ENCODE measurements around the gene ZNF280D. TPM values are rescaled to one million over a fixed set of nuclear protein-coding genes. Genes with fewer than 3 reads are reported as not detected.

Gene ZNF280D
- total RNA-seq, 1 experiment from 2014 or later, result 21.5 TPM

DNA sequence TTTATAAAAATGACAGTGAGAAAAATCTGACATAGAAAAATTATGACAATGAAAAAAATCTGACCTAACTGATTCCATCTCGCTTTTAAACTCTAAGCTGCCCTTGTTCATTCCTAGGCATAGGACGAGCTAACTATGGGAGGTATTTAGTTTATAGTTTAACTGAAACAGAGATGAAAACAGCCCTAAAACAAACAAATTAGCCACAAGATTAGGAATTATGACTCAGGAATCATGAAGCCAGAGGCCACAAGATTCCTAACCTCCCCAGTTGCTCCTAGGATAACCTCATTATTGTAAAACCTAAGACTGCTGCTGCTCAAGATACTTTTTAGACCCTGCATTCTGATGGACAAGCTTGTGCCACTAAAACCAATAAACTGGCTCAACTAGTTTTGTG, 145.6 kb downstream of the ZNF280D start:
- ATAC-seq, result no peak
- intact Hi-C loops (cut with micrococcal nuclease; ENCODE audit: unreplicated experiment) (no loop called here), in situ Hi-C loops (cut with HindIII; ENCODE audit: low pct_unique_long_range_greater_than_20kb, low sequenced_read_pairs) (no loop called here)
- no peak for DNase-seq (ENCODE audit: low read depth, low spot score)
- H3K27ac ChIP-seq (ENCODE audit: low read length), result no peak overlapping the region
- no peaks in the 10 kb centered on the region for H3K36me3 ChIP-seq (ENCODE audit: control insufficient read depth, insufficient read depth, low read length)
- no peak overlapping the region for H3K4me3 ChIP-seq (ENCODE audit: low read depth in 2 of 2, low read length in 2 of 2)
- H3K27me3 ChIP-seq (ENCODE audit: control insufficient read depth, insufficient read depth, low read length), result no peaks in the 10 kb centered on the region
- no TSS peak for BruUV-seq (replicated peaks)
- H3K9me3 ChIP-seq (ENCODE audit: control insufficient read depth, insufficient read depth, low read depth, low read length), result peaks cover 4% of the 10 kb centered on the region; the same call in 1 of the 2 replicates
- POLR2A ChIA-PET, result no interaction called here
- CTCF ChIA-PET, result interaction anchor here (1.4 kb wide), 1 partner anchor 97 kb away, joined by 5 read pairs; no protein-coding TSS in a partner anchor
- no peaks in the 10 kb centered on the region for H3K4me1 ChIP-seq (ENCODE audit: control insufficient read depth, insufficient read depth, low read length)
- TF ChIP-seq TCF7L2 (IDR thresholded peaks at IDR 0.05; ENCODE audit: low read depth, low read length), result no peak
- TF ChIP-seq, protein P1, sequence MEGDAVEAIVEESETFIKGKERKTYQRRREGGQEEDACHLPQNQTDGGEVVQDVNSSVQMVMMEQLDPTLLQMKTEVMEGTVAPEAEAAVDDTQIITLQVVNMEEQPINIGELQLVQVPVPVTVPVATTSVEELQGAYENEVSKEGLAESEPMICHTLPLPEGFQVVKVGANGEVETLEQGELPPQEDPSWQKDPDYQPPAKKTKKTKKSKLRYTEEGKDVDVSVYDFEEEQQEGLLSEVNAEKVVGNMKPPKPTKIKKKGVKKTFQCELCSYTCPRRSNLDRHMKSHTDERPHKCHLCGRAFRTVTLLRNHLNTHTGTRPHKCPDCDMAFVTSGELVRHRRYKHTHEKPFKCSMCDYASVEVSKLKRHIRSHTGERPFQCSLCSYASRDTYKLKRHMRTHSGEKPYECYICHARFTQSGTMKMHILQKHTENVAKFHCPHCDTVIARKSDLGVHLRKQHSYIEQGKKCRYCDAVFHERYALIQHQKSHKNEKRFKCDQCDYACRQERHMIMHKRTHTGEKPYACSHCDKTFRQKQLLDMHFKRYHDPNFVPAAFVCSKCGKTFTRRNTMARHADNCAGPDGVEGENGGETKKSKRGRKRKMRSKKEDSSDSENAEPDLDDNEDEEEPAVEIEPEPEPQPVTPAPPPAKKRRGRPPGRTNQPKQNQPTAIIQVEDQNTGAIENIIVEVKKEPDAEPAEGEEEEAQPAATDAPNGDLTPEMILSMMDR (IDR thresholded peaks at IDR 0.05), result no peak
- TF ChIP-seq POLR2AphosphoS5 (IDR thresholded peaks at IDR 0.05; ENCODE audit: low read depth, low read length), result no peak
- TF ChIP-seq SIN3A (IDR thresholded peaks at IDR 0.05; ENCODE audit: borderline replicate concordance, insufficient read depth, low read depth, low read length), result no peak
- TF ChIP-seq, protein P2, sequence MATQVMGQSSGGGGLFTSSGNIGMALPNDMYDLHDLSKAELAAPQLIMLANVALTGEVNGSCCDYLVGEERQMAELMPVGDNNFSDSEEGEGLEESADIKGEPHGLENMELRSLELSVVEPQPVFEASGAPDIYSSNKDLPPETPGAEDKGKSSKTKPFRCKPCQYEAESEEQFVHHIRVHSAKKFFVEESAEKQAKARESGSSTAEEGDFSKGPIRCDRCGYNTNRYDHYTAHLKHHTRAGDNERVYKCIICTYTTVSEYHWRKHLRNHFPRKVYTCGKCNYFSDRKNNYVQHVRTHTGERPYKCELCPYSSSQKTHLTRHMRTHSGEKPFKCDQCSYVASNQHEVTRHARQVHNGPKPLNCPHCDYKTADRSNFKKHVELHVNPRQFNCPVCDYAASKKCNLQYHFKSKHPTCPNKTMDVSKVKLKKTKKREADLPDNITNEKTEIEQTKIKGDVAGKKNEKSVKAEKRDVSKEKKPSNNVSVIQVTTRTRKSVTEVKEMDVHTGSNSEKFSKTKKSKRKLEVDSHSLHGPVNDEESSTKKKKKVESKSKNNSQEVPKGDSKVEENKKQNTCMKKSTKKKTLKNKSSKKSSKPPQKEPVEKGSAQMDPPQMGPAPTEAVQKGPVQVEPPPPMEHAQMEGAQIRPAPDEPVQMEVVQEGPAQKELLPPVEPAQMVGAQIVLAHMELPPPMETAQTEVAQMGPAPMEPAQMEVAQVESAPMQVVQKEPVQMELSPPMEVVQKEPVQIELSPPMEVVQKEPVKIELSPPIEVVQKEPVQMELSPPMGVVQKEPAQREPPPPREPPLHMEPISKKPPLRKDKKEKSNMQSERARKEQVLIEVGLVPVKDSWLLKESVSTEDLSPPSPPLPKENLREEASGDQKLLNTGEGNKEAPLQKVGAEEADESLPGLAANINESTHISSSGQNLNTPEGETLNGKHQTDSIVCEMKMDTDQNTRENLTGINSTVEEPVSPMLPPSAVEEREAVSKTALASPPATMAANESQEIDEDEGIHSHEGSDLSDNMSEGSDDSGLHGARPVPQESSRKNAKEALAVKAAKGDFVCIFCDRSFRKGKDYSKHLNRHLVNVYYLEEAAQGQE (IDR thresholded peaks at IDR 0.05; ENCODE audit: insufficient read depth in 1 of 2, low read depth in 2 of 2, low read length in 1 of 2), result no peak

DNA sequence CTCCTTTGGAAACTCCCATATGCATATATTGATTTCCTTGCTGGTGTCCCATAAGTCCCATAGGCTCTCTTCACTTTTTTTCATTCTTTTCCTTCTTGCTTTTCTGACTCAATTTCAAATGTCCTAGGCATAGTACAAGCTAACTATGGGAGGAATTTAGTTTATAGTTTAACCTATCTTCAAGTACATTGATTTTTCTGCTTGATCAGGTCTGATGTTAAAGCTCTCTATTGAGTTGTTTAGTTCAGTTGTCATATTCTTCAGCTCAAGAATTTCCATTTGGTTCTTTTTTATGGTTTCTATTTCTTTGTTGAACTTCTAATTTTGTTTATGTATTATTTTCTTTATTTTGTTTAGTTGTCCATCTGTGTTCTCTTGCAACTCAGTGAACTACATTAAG, 147.1 kb downstream of the ZNF280D start:
- H3K4me3 ChIP-seq (ENCODE audit: low read depth in 2 of 2, low read length in 2 of 2), result no peak overlapping the region
- ChIA-PET CTCF (no interaction called here), POLR2A (no interaction called here)

More for the DNA sequence above, 147.1 kb downstream of the ZNF280D start:
- ATAC-seq, result no peak
- Histone ChIP-seq H3K9me3 (ENCODE audit: control insufficient read depth, insufficient read depth, low read depth, low read length) (peaks cover 4% of the 10 kb centered on the region; the same call in 1 of the 2 replicates), H3K27me3 (ENCODE audit: control insufficient read depth, insufficient read depth, low read length) (no peaks in the 10 kb centered on the region), H3K36me3 (ENCODE audit: control insufficient read depth, insufficient read depth, low read length) (no peaks in the 10 kb centered on the region), H3K4me1 (ENCODE audit: control insufficient read depth, insufficient read depth, low read length) (no peaks in the 10 kb centered on the region), H3K27ac (ENCODE audit: low read length) (no peak overlapping the region)
- in situ Hi-C loops (cut with HindIII; ENCODE audit: low pct_unique_long_range_greater_than_20kb, low sequenced_read_pairs) (no loop called here), intact Hi-C loops (cut with micrococcal nuclease; ENCODE audit: unreplicated experiment) (no loop called here)
- DNase-seq (ENCODE audit: low read depth, low spot score), result no peak
- no TSS peak for BruUV-seq (replicated peaks)
- TF ChIP-seq TCF7L2 (IDR thresholded peaks at IDR 0.05; ENCODE audit: low read depth, low read length) (no peak), SIN3A (IDR thresholded peaks at IDR 0.05; ENCODE audit: borderline replicate concordance, insufficient read depth, low read depth, low read length) (no peak), POLR2AphosphoS5 (IDR thresholded peaks at IDR 0.05; ENCODE audit: low read depth, low read length) (no peak)
- TF ChIP-seq, protein P1 (IDR thresholded peaks at IDR 0.05), result no peak
- TF ChIP-seq, protein P2 (IDR thresholded peaks at IDR 0.05; ENCODE audit: insufficient read depth in 1 of 2, low read depth in 2 of 2, low read length in 1 of 2), result no peak

All from Panc1 (cell line).